HepG2 (cell line): ENCODE data around the gene TRNP1. TPM values are rescaled to one million over a fixed set of nuclear protein-coding genes. Genes with fewer than 3 reads are reported as not detected.

Source experiments
- ATM ChIP-seq: fragments of 450-650 bp; IDR thresholded peaks from 2 replicates; pipeline ENCODE4 v1.7.1; 2017; ENCODE audit warnings: mild to moderate bottlenecking, borderline replicate concordance
- CC2D1A ChIP-seq: sonication (generic); formaldehyde crosslinking; IDR thresholded peaks from 2 replicates; pipeline ENCODE4 v1.8.1; 2023; ENCODE audit warnings: mild to moderate bottlenecking, missing genetic modification reagents
- CREB1 ChIP-seq, 2 experiments: fragments of 450-650 bp in 1 of 2; IDR thresholded peaks; 2 replicates each; pipeline ENCODE4 v1.6.1; 2016 to 2017; ENCODE audit warnings: control low read depth in 1 of 2, mild to moderate bottlenecking in 1 of 2, missing compliant biosample characterization in 1 of 2, missing genetic modification characterization in 1 of 2
- ETS1 ChIP-seq: sonication (generic); formaldehyde crosslinking; IDR thresholded peaks from 2 replicates; pipeline ENCODE4 v1.4.0; 2020; ENCODE audit warnings: missing genetic modification reagents
- ETV6 ChIP-seq: sonication (generic); formaldehyde crosslinking; conservative IDR thresholded peaks from 2 replicates; pipeline ENCODE4 v1.4.0; 2020; ENCODE audit warnings: missing genetic modification reagents
- FOXA1 ChIP-seq, 2 experiments: fragments of 450-650 bp in 1 of 2; sonication (generic) in 1 of 2; formaldehyde crosslinking in 1 of 2; IDR thresholded peaks; 2 replicates each; pipeline versions ENCODE4 v1.4.0 to v1.6.1; 2016 to 2020; ENCODE audit warnings: missing genetic modification reagents in 1 of 2
- FOXA3 ChIP-seq: IDR thresholded peaks from 2 replicates; pipeline ENCODE4 v1.6.1; 2016; ENCODE audit warnings: missing genetic modification reagents, missing compliant biosample characterization
- FOXP1 ChIP-seq, 2 experiments: fragments of 450-650 bp in 1 of 2; IDR thresholded peaks; 2 replicates each; pipeline ENCODE4 v1.6.1; 2017 to 2018; ENCODE audit warnings: antibody characterized with exemption in 1 of 2
- KDM4B ChIP-seq: sonication (generic); formaldehyde crosslinking; IDR thresholded peaks from 2 replicates; pipeline ENCODE4 v1.4.0; 2020; ENCODE audit warnings: missing genetic modification reagents
- KLF16 ChIP-seq, 2 experiments: sonication (generic) in 1 of 2; formaldehyde crosslinking in 1 of 2; IDR thresholded peaks; 2 replicates each; pipeline versions ENCODE4 v1.6.1 to v1.8.0; 2016 to 2023; ENCODE audit warnings: missing genetic modification reagents in 2 of 2, missing compliant biosample characterization in 1 of 2
- MAX ChIP-seq: IDR thresholded peaks from 2 replicates; pipeline ENCODE4 v1.6.1; 2012; ENCODE audit warnings: inconsistent platforms
- RBAK ChIP-seq: sonication (generic); formaldehyde crosslinking; IDR thresholded peaks from 2 replicates; pipeline ENCODE4 v1.5.1; 2020; ENCODE audit warnings: mild to moderate bottlenecking, missing genetic modification reagents
- RELA ChIP-seq: sonication (generic); formaldehyde crosslinking; IDR thresholded peaks from 2 replicates; pipeline ENCODE4 v1.4.0; 2020; ENCODE audit warnings: missing genetic modification reagents
- SETDB1 ChIP-seq: sonication (generic); formaldehyde crosslinking; IDR thresholded peaks from 2 replicates; pipeline ENCODE4 v1.5.1; 2020; ENCODE audit warnings: missing genetic modification reagents, mild to moderate bottlenecking, borderline replicate concordance
- SIX4 ChIP-seq: sonication (generic); formaldehyde crosslinking; IDR thresholded peaks from 2 replicates; pipeline ENCODE4 v1.4.0; 2020; ENCODE audit warnings: missing genetic modification reagents
- SOX6 ChIP-seq, 2 experiments: fragments of 450-650 bp in 1 of 2; sonication (generic) in 1 of 2; formaldehyde crosslinking in 1 of 2; IDR thresholded peaks; 2 replicates each; pipeline versions ENCODE4 v1.4.0 to v1.6.1; 2017 to 2020; ENCODE audit warnings: antibody characterized with exemption in 1 of 2, mild to moderate bottlenecking in 1 of 2, missing genetic modification reagents in 1 of 2
- SP1 ChIP-seq, 2 experiments: fragments of 450-650 bp in 1 of 2; sonication (generic) in 1 of 2; formaldehyde crosslinking in 1 of 2; IDR thresholded peaks; 2 replicates each; pipeline versions ENCODE4 v1.4.0 to v1.6.1; 2016 to 2020; ENCODE audit warnings: missing genetic modification reagents in 1 of 2
- STAT5B ChIP-seq: sonication (generic); formaldehyde crosslinking; IDR thresholded peaks from 2 replicates; pipeline ENCODE4 v1.4.0; 2020; ENCODE audit warnings: missing genetic modification reagents
- SYNCRIP ChIP-seq: fragments of 200-400 bp; formaldehyde crosslinking; IDR thresholded peaks from 2 replicates; pipeline ENCODE4 v1.6.1; 2018; ENCODE audit warnings: mild to moderate bottlenecking, low read depth, low read length; ENCODE audit not compliant: insufficient read depth
- TGIF2 ChIP-seq: IDR thresholded peaks from 2 replicates; pipeline ENCODE4 v1.6.1; 2016; ENCODE audit warnings: control low read depth, missing compliant biosample characterization
- THYN1 ChIP-seq: sonication (generic); formaldehyde crosslinking; IDR thresholded peaks from 2 replicates; pipeline ENCODE4 v1.8.1; 2023; ENCODE audit warnings: low read depth, mild to moderate bottlenecking, moderate library complexity, missing genetic modification reagents, borderline replicate concordance
- YEATS4 ChIP-seq: sonication (generic); formaldehyde crosslinking; IDR thresholded peaks from 2 replicates; pipeline ENCODE4 v1.4.0; 2020; ENCODE audit warnings: missing genetic modification reagents, borderline replicate concordance
- ZNF574 ChIP-seq: sonication (generic); formaldehyde crosslinking; IDR thresholded peaks from 2 replicates; pipeline ENCODE4 v1.4.0; 2020; ENCODE audit warnings: missing genetic modification reagents
- ZNF614 ChIP-seq: IDR thresholded peaks from 2 replicates; pipeline ENCODE4 v1.6.1; 2018; ENCODE audit warnings: missing biosample characterization, missing genetic modification reagents, inconsistent platforms, borderline replicate concordance
- ZSCAN5A ChIP-seq: sonication (generic); formaldehyde crosslinking; IDR thresholded peaks from 2 replicates; pipeline ENCODE4 v1.8.0; 2022; ENCODE audit warnings: mild to moderate bottlenecking, missing genetic modification reagents, borderline replicate concordance
- polyA plus RNA-seq, 8 experiments: library from polyadenylated mRNA; depleted of rRNA in 3 of 8; stranded (reverse) in 7 of 8; unstranded in 1 of 8; fragments of >200 nt; fragmentation: Illumina TruSeq in 4 of 8; extraction: Trizol in 4 of 8; gene quantifications; 2 replicates each; pipeline versions ENCODE4 v1.2.1 to v1.2.3, GENCODE V29; 2011 to 2016; ENCODE audit warnings: low read depth in 4 of 8, missing spikeins in 1 of 8, mixed read lengths in 1 of 8; ENCODE audit not compliant: insufficient read depth in 1 of 8
- total RNA-seq, 5 experiments: library from RNA; depleted of rRNA; stranded (reverse); fragments of >200 nt; fragmentation: Illumina TruSeq; extraction: Trizol; gene quantifications; 2 replicates each; pipeline ENCODE4 v1.2.3, GENCODE V29; 2016; ENCODE audit warnings: low read depth in 1 of 5

TRNP1 gene
- total and polyA plus RNA-seq, 2 of the 13 experiments (the other 11 are each of a cell fraction or from before 2014, with no cell fraction given) = 42.0 to 158 TPM

- no peak for TF ChIP-seq ZNF574 (CRISPR knock-in tag)
- no peak for TF ChIP-seq ETS1
- peak; percentile 64 for TF ChIP-seq FOXA3 (CRISPR knock-in tag)
- no peak for TF ChIP-seq SYNCRIP
- no peak for TF ChIP-seq ETV6
- TF ChIP-seq KDM4B (CRISPR knock-in tag) = no peak
- TF ChIP-seq MAX = peak; percentile 49; the same call in 1 of the 2 replicates
- no peak for TF ChIP-seq RBAK
- no peak for TF ChIP-seq THYN1 (CRISPR knock-in tag)
- no peak for TF ChIP-seq SP1 (IDR thresholded peaks at IDR 0.05)
- no peak for TF ChIP-seq SP1 (CRISPR knock-in tag; IDR thresholded peaks at IDR 0.05)
- TF ChIP-seq TGIF2 (CRISPR knock-in tag) = no peak
- TF ChIP-seq FOXP1 (IDR thresholded peaks at IDR 0.05) = no peak
- TF ChIP-seq FOXP1 (CRISPR knock-in tag; IDR thresholded peaks at IDR 0.05) = peak; percentile 67
- TF ChIP-seq ATM = no peak
- no peak for TF ChIP-seq STAT5B (CRISPR knock-in tag)
- no peak for TF ChIP-seq ZSCAN5A (CRISPR knock-in tag)
- TF ChIP-seq FOXA1 (IDR thresholded peaks at IDR 0.05) = no peak
- TF ChIP-seq FOXA1 (CRISPR knock-in tag; IDR thresholded peaks at IDR 0.05) = 0 out of 2 replicates have a peak, but pooled peaks have one; percentile 22
- no peak for TF ChIP-seq RELA (CRISPR knock-in tag)
- no peak for TF ChIP-seq SETDB1 (CRISPR knock-in tag)
- TF ChIP-seq SIX4 = no peak
- no peak for TF ChIP-seq KLF16 (CRISPR knock-in tag; IDR thresholded peaks at IDR 0.05)
- TF ChIP-seq CC2D1A (CRISPR knock-in tag) = no peak
- TF ChIP-seq SOX6 (IDR thresholded peaks at IDR 0.05) = no peak
- peak; percentile 36; the same call in 1 of the 2 replicates for TF ChIP-seq SOX6 (CRISPR knock-in tag; IDR thresholded peaks at IDR 0.05)
- TF ChIP-seq YEATS4 (CRISPR knock-in tag) = 0 out of 2 replicates have a peak, but pooled peaks have one; percentile 28
- TF ChIP-seq ZNF614 (CRISPR knock-in tag) = 0 out of 2 replicates have a peak, but pooled peaks have one; percentile 39
- no peak for TF ChIP-seq CREB1 (IDR thresholded peaks at IDR 0.05)
- TF ChIP-seq CREB1 (CRISPR knock-in tag; IDR thresholded peaks at IDR 0.05) = peak; percentile 47; the same call in 1 of the 2 replicates
Observed at GRCh38 chr1:27027575-27028250, 34.2 kb downstream of the TRNP1 start (continued).
